ENCODE results near the gene SPART.
"Not testable (repeated sequence)": the region's sequence is repeated elsewhere in the genome, so short reads cannot be mapped to it uniquely, and the experiment has no call there.

Gene SPART

DNA sequence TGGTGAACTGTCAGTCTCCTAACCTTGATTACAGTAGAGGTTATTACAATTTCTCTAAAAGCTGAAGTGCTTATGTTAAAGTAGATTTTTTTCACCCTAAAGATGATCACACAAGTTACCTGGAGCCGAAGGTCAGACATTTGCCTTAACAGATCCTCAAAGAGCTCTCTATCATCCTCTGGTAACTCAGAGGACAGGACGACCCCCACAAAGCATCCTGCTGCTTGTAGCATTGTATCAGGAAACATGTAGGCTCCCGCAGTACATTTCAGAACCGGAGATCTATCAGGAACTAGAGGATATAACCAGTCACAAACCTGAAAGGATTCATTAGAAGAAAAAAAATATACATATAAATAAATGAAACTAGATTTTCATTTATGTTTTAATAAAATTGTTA lies 14.9 kb downstream of the SPART start:
- H3K4me3 ChIP-seq (ENCODE audit: low read depth, low read length), result no peak overlapping the region
- TF ChIP-seq, protein P1, sequence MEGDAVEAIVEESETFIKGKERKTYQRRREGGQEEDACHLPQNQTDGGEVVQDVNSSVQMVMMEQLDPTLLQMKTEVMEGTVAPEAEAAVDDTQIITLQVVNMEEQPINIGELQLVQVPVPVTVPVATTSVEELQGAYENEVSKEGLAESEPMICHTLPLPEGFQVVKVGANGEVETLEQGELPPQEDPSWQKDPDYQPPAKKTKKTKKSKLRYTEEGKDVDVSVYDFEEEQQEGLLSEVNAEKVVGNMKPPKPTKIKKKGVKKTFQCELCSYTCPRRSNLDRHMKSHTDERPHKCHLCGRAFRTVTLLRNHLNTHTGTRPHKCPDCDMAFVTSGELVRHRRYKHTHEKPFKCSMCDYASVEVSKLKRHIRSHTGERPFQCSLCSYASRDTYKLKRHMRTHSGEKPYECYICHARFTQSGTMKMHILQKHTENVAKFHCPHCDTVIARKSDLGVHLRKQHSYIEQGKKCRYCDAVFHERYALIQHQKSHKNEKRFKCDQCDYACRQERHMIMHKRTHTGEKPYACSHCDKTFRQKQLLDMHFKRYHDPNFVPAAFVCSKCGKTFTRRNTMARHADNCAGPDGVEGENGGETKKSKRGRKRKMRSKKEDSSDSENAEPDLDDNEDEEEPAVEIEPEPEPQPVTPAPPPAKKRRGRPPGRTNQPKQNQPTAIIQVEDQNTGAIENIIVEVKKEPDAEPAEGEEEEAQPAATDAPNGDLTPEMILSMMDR (conservative IDR thresholded peaks at IDR 0.05; ENCODE audit: low read depth, low read length), result no peak
- DNase-seq (ENCODE audit: low read depth), result no peak

DNA sequence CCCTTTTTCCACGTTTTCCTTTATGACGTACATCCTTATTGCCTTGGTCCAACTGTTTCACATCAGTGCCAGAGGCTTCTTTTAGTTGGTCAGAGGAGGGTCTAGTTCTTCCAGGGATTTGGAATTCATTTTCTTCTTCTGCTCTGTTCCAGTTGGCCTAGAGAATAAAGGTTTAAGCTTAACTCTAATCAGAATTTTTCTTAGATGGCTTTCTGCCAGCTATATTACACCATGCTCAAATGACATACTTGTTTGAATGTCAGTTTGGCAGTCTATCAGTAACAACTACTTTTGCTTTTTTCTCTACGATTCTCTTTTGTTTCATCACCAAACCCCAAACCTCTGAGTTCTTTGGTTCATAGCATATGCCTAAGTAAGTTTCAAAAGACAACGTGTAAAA lies 16.8 kb downstream of the SPART start:
- H3K4me3 ChIP-seq (ENCODE audit: low read depth, low read length), result no peak overlapping the region
- TF ChIP-seq, protein P1 (conservative IDR thresholded peaks at IDR 0.05; ENCODE audit: low read depth, low read length), result no peak
- peak; percentile 76 for DNase-seq (ENCODE audit: low read depth)

DNA sequence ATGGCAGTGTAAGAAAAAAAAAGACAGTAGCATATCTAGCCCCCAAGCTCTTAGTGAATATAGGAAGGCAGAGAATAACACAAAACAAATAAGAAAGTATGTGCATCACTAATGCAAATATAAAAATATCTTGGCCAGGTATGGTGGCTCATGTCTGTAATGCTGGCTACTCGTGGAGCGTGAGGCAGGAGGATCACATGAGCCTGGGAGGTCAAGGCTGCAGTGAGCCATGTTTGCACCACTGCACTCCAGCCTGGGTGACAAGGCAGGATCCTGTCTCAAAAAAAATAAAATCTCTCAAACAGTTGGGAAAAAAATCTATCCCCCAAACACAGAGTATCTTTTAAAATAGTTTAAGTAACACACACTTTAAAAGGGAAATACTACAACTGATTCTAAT lies 17.4 kb downstream of the SPART start:
- TF ChIP-seq, protein P1 (conservative IDR thresholded peaks at IDR 0.05; ENCODE audit: low read depth, low read length), result no peak
- no peak for DNase-seq (ENCODE audit: low read depth)
- no peak overlapping the region for H3K4me3 ChIP-seq (ENCODE audit: low read depth, low read length)

DNA sequence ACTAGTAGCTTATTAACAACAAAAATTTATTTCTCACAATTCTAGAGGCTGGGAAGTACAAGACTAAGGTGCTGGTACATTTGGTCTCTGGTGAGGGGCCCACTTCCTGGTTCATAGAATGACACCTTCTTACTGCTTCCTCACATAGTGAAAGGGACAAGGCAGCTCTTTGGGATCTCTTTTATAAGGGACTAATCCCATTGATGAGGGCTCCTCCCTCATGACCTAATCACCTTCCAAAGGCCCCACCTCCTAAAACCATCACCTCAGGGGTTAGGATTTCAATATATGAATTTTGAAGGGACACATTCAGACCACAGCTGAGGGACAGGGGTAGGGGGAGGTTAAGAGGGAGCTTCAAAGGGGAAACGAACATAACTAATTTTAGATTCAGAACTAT lies 20.3 kb downstream of the SPART start:
- TF ChIP-seq, protein P1 (conservative IDR thresholded peaks at IDR 0.05; ENCODE audit: low read depth, low read length), result no peak
- no peak for DNase-seq (ENCODE audit: low read depth)
- no peak overlapping the region for H3K4me3 ChIP-seq (ENCODE audit: low read depth, low read length)

DNA sequence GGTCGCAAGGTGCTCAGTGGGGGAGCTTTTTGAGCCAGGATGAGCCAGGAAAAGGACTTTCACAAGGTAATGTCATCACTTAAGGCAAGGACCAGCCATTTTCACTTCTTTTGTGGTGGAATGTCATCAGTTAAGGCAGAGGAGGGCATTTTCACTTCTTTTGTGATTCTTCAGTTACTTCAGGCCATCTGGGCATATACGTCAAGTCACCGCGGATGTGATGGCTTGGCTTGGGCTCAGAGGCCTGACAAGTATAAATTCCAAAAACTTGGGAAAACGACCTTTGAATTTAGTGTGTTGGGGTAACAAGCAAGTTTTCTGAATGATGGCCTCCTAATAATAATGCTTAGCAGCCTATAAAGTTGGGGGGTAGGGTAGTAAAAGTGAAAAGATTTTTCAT lies 21.3 kb downstream of the SPART start:
- not testable (repeated sequence) for DNase-seq (ENCODE audit: low read depth); H3K4me3 ChIP-seq (ENCODE audit: low read depth, low read length)

DNA sequence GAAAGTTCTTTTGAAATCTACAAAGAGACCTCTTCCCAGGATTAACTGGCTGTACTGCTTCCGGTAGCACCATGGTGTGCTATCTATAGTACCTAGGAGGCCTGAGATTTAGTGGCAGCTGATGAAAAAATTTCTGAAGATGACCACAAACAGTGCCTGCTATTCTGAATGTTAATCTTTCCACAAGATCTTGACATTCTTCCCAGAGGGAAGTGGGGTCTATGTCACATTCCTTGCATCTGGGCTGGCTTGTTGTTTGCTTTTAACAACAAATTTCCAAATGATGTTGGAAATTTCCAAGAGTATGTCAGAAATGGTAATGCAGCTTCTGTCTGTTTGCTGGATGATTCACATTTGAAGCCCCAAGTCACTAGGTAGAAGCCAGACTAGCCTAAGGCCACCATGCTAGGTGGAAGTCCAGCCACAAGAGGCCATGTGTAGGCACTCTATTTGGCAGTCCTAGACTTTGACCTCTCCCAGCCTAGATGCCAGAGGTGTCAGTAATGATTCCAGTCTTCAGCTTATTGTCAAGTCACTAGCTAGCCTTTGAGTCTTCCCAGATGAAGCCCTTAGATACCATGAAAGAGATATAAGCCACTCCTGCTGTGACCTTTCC lies 22.1 kb downstream of the SPART start:
- TF ChIP-seq, protein P1 (conservative IDR thresholded peaks at IDR 0.05; ENCODE audit: low read depth, low read length), result no peak
- H3K4me3 ChIP-seq (ENCODE audit: low read depth, low read length), result no peak overlapping the region
- DNase-seq (ENCODE audit: low read depth), result peak; percentile 24

DNA sequence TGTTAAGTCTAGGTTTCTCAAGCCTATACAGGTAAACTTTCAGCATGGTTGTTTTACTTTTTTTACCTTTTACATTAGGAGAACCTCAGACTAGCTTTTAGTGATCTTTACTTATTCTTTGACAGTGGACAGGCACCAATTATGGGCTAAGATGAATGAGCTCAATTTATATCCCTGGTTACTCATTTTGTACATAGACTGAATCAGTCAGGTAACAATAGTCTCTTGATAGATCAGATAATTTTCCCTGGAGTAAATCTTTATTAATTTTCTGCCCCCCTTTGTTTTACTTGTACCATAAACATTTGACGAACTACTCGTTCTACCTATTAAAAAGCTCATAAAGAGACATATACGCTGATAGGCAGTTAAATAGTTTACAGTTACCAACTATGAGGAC lies 22.8 kb downstream of the SPART start:
- TF ChIP-seq, protein P1 (conservative IDR thresholded peaks at IDR 0.05; ENCODE audit: low read depth, low read length), result no peak
- DNase-seq (ENCODE audit: low read depth), result no peak

DNA sequence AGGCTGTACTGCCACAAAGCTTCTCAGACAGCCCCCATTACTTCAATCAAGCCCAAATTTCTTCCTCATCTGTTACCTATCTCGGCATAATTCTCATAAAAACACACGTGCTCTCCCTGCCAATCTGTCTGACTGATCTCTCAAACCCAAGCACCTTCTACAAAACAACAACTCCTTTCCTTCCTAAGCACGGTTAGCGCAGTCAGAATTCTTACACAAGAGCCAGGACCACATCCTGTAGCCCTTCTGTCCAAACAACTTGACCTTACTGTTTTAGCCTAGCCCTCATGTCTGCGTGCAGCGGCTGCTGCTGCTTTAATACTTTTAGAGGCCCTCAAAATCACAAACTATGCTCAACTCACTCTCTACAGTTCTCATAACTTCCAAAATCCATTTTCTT lies 26.4 kb downstream of the SPART start:
- DNase-seq (ENCODE audit: low read depth), result peak; percentile 67
- H3K4me3 ChIP-seq (ENCODE audit: low read depth, low read length), result not testable (repeated sequence)

More for the DNA sequence above, 22.8 kb downstream of the SPART start:
- H3K4me3 ChIP-seq (ENCODE audit: low read depth, low read length), result no peak overlapping the region
